K562 (cell line): ENCODE results near the gene GALNT5.

Source experiments
- ATF6 ChIP-seq: sonication (generic); formaldehyde crosslinking; IDR thresholded peaks from 2 replicates; pipeline ENCODE4 v1.4.0; 2020; ENCODE audit warnings: mild to moderate bottlenecking, missing genetic modification reagents
- CTCF ChIP-seq, 3 experiments: IDR thresholded peaks in 2 of 3; conservative IDR thresholded peaks in 1 of 3; 2 replicates each; pipeline ENCODE4 v1.5.1; 2011 to 2012; ENCODE audit warnings: low read length in 3 of 3, mild to moderate bottlenecking in 3 of 3, control low read depth in 2 of 3, improper control_type of control experiment in 1 of 3, inconsistent platforms in 1 of 3, low read depth in 1 of 3, mixed read lengths in 1 of 3, moderate library complexity in 1 of 3; ENCODE audit not compliant: insufficient read depth in 2 of 3
- FOXJ3 ChIP-seq: sonication (generic); formaldehyde crosslinking; IDR thresholded peaks from 2 replicates; pipeline ENCODE4 v1.4.0; 2020; ENCODE audit warnings: mild to moderate bottlenecking, missing genetic modification reagents
- GATAD2A ChIP-seq: fragments of 450-650 bp; IDR thresholded peaks from 2 replicates; pipeline ENCODE4 v1.6.1; 2017
- POLR2A ChIP-seq: fragments of 450-650 bp; conservative IDR thresholded peaks from 2 replicates; pipeline ENCODE4 v1.6.1; 2016
- RB1 ChIP-seq: fragments of 450-650 bp; IDR thresholded peaks from 2 replicates; pipeline ENCODE4 v1.6.1; 2017; ENCODE audit warnings: low read depth, mild to moderate bottlenecking
- SMAD1 ChIP-seq: fragments of 150-350 bp; IDR thresholded peaks from 2 replicates; pipeline ENCODE4 v1.6.1; 2014; ENCODE audit warnings: low read length, low read depth; ENCODE audit not compliant: partially characterized antibody
- SREBF2 ChIP-seq: sonication (generic); formaldehyde crosslinking; IDR thresholded peaks from 2 replicates; pipeline ENCODE4 v1.4.0; 2020; ENCODE audit warnings: mild to moderate bottlenecking, missing genetic modification reagents
- YY1 ChIP-seq, 3 experiments: IDR thresholded peaks; 2 replicates each; pipeline ENCODE4 v1.6.1; 2011; ENCODE audit warnings: low read length in 2 of 3, mild to moderate bottlenecking in 2 of 3, moderate library complexity in 2 of 3, borderline replicate concordance in 1 of 3, control low read depth in 1 of 3, low read depth in 1 of 3; ENCODE audit not compliant: insufficient read depth in 3 of 3, insufficient replicate concordance in 2 of 3, control insufficient read depth in 1 of 3, insufficient read length in 1 of 3; ENCODE audit errors: extremely low read depth in 1 of 3
- ZBTB49 ChIP-seq: sonication (generic); formaldehyde crosslinking; IDR thresholded peaks from 2 replicates; pipeline ENCODE4 v1.8.0; 2022; ENCODE audit warnings: missing genetic modification reagents, mild to moderate bottlenecking, borderline replicate concordance
- ZC3H8 ChIP-seq: fragments of 450-650 bp; IDR thresholded peaks from 2 replicates; pipeline ENCODE4 v1.6.1; 2017
- ZNF175 ChIP-seq: fragments of 200-800 bp; sonication (Bioruptor generic); IDR thresholded peaks from 2 replicates; pipeline ENCODE4 v1.6.1; 2016; ENCODE audit warnings: low read depth, mild to moderate bottlenecking, missing genetic modification characterization, missing compliant biosample characterization
- ZNF316 ChIP-seq: fragments of 450-650 bp; IDR thresholded peaks from 2 replicates; pipeline ENCODE4 v1.6.1; 2016
- ZNF407 ChIP-seq: fragments of 450-650 bp; IDR thresholded peaks from 2 replicates; pipeline ENCODE4 v1.6.1; 2016; ENCODE audit warnings: low read depth

GRCh38 chr2:157349949-157350515 lies 92.5 kb downstream of the GALNT5 start:
- TF ChIP-seq ZBTB49 (CRISPR knock-in tag): no peak
- no peak for TF ChIP-seq ATF6 (CRISPR knock-in tag)
- TF ChIP-seq ZNF407: no peak
- TF ChIP-seq GATAD2A: no peak
- no peak for TF ChIP-seq ZC3H8
- no peak for TF ChIP-seq SREBF2 (CRISPR knock-in tag)
- no peak for TF ChIP-seq FOXJ3 (CRISPR knock-in tag)
- no peak for TF ChIP-seq ZNF175 (CRISPR knock-in tag)
- no peak for TF ChIP-seq CTCF (IDR thresholded peaks at IDR 0.05 in 2 of 3, conservative IDR thresholded peaks at IDR 0.05 in 1 of 3; ENCODE audit: insufficient read depth in 2 of 3, low read depth in 1 of 3, low read length in 3 of 3)
- TF ChIP-seq RB1: no peak
- no peak for TF ChIP-seq SMAD1
- TF ChIP-seq ZNF316: peak; percentile 79
- no peak for TF ChIP-seq POLR2A
- no peak for TF ChIP-seq YY1 (IDR thresholded peaks at IDR 0.05; ENCODE audit: borderline replicate concordance in 1 of 3, control insufficient read depth in 1 of 3, extremely low read depth in 1 of 3, insufficient read depth in 3 of 3, insufficient read length in 1 of 3, insufficient replicate concordance in 2 of 3, low read depth in 1 of 3, low read length in 2 of 3)
